GM19468 (cell line): ENCODE measurements around the gene SLC6A6.
"Not testable (repeated sequence)": the region's sequence is repeated elsewhere in the genome, so short reads cannot be mapped to it uniquely, and the experiment has no call there.

ENCODE experiments used
- ATAC-seq: cut with Tn5 transposase; IDR thresholded peaks from one replicate; pipeline ENCODE4 v1.9.1; 2021; ENCODE audit warnings: mild to moderate bottlenecking, moderate library complexity, moderate number of reproducible peaks; ENCODE audit not compliant: unreplicated experiment; ENCODE audit errors: extremely low read depth

Gene SLC6A6

GRCh38 chr3:14511623-14512280, 109.3 kb downstream of the SLC6A6 start:
- no peak for ATAC-seq

GRCh38 chr3:14512281-14512941, 110.0 kb downstream of the SLC6A6 start:
- ATAC-seq: no peak

- ATAC-seq: no peak
Observed at GRCh38 chr3:14512942-14513327, 110.5 kb downstream of the SLC6A6 start.

GRCh38 chr3:14513566-14514322, 111.3 kb downstream of the SLC6A6 start:
- ATAC-seq: no peak

- ATAC-seq: no peak
Observed at GRCh38 chr3:14514323-14514720, 111.9 kb downstream of the SLC6A6 start.

GRCh38 chr3:14515526-14515925, 113.1 kb downstream of the SLC6A6 start:
- ATAC-seq: not testable (repeated sequence)

- no peak for ATAC-seq
Observed at GRCh38 chr3:14516738-14517345, 114.4 kb downstream of the SLC6A6 start.

GRCh38 chr3:14517601-14518431, 115.4 kb downstream of the SLC6A6 start:
- ATAC-seq: no peak

GRCh38 chr3:14518432-14518802, 116.0 kb downstream of the SLC6A6 start:
- ATAC-seq: no peak

GRCh38 chr3:14518893-14519292, 116.5 kb downstream of the SLC6A6 start:
- no peak for ATAC-seq

- no peak for ATAC-seq
Observed at GRCh38 chr3:14519406-14519805, 117.0 kb downstream of the SLC6A6 start.

GRCh38 chr3:14520149-14520548, 117.7 kb downstream of the SLC6A6 start:
- ATAC-seq: no peak

- no peak for ATAC-seq
Observed at GRCh38 chr3:14520967-14521366, 118.6 kb downstream of the SLC6A6 start.

- ATAC-seq: no peak
Observed at GRCh38 chr3:14521611-14522010, 119.2 kb downstream of the SLC6A6 start.

GRCh38 chr3:14522129-14522691, 119.8 kb downstream of the SLC6A6 start:
- ATAC-seq: no peak

GRCh38 chr3:14522768-14523167, 120.4 kb downstream of the SLC6A6 start:
- no peak for ATAC-seq

GRCh38 chr3:14523792-14524191, 121.4 kb downstream of the SLC6A6 start:
- ATAC-seq: no peak

- no peak for ATAC-seq
Observed at GRCh38 chr3:14524311-14524711, 121.9 kb downstream of the SLC6A6 start.

- no peak for ATAC-seq
Observed at GRCh38 chr3:14524920-14525660, 122.7 kb downstream of the SLC6A6 start.
